ENCODE results near the gene DOCK4.
A peak's percentile ranks its signal among the peaks of the same experiment; 100 is the strongest.

Gene DOCK4

DNA sequence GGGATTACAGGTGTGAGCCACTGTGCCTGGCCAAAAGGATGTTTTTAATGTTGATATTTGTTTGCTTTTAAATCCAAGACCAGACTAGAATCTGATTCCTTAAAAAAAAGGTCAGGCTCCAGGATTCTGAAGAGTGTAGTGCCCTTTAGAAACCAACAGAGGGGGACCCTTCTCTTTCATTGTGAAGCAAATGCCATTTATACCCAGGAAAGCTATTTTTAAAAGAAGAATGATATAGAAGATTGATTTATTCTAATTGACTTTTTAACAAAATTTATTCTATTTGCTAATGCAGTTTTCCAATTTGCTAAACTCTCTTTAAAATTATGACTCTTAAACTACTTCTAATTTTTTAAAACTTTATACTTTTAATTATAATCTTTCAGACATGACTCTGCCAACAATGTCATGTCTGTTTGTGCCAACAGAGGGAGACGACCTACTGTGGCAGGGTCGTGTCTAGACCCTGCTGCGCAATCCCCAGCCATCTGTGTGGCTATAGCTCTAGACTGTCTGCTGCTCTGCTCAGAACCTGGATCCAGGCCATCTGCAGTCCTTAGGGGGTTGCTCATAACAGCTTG is 442.9 kb downstream of the DOCK4 start:
- DNase-seq (ENCODE audit: low spot score): no peak

DNA sequence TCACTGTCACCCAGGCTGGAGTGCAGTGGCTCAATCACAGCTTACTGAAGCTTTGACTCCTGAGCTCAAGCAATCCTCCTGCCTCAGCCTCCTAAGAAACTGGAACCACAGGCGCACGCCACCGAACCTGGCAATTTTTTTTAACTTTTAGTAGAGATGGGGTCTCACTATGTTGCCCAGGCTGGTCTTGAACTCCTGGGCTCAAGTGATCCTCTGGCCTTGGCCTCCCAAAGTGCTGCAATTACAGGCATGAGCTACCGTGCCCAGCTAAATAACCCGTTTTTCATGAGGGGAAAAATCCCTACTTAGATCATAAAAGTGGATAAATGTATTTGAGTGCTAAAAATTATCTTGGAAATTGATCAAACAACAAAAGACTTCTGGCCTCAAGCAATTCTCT is 443.4 kb downstream of the DOCK4 start:
- DNase-seq (ENCODE audit: low spot score): no peak

- DNase-seq (ENCODE audit: low spot score): no peak
Measured at GRCh38 chr7:111762211-111762610, 444.0 kb downstream of the DOCK4 start.

DNA sequence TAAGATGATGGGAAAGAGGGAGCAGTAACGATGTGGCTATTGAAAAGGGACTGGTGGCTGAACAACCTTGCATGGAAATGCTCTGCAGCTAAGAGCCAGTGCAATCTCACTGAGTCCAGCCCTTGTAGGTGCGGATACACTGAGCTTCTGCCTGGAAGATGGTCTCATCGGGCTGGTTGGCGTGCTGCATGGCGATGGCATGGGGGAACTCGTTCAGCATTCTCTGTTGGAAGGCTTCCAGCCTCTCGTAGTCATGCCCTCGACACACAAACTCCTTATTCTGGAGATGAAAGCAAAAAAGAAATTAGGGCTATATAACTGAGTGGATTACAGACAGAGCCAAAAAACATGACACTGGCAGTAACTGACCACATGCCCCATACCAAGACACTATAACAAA is 446.2 kb downstream of the DOCK4 start:
- no peak for DNase-seq (ENCODE audit: low spot score)

DNA sequence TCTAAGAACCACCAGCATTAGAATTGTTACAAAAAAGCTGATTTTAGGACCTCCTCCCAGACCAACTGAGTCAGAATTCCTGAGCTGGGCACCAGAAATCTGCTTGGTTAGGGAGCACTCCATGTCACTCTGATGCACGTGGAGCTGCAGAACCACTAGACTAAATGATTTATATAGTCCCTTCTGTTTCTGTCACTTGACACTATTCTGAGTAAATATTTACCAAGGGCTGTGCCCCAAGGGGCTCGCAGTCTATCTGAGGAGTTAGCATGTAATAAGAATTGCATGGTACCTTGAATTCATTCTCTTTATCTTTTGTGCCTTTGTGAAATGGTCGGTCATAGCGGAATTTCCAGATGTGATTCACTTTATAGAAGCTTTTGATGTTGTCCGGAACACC is 447.9 kb downstream of the DOCK4 start:
- DNase-seq (ENCODE audit: low spot score): no peak

GRCh38 chr7:111756687-111757178 is 449.5 kb downstream of the DOCK4 start:
- DNase-seq (ENCODE audit: low spot score): no peak

DNA sequence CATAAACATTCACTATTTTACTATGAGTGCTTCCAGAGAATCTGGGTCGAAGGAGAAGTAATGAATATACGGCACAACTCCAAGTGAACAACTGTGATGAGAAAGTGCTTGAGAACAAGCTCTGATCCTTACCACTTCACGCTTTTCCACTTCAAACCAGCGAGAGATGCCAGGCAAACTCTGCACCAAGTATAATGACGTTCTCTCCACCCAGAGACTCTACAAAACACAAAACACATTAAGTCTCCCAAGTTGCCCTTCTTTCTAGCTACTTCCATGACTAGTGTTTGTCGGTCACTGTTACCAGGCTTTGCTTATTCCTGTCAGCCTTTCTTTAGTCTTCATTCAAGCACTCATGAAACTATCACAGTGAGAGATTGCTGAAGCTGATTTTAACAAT is 450.8 kb downstream of the DOCK4 start:
- no peak for DNase-seq (ENCODE audit: low spot score)

DNA sequence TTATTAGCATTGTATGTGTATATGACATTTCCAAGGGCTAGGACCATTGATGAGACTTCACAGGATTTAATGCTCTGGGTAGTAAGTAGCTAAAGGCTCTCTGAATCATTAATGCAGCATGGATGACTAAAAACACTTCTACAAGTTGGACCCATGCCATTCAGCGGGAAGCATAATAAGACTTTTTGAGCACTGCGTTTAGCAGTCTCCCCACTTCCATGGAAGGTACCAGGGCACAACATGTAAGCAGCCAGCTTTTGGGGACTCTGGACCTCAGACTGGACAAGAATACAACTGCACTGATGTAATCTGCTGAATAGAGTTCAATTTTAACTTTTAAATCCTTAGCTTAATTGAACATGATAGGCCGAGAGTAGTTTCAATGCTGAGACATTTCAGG is 452.2 kb downstream of the DOCK4 start:
- no peak for DNase-seq (ENCODE audit: low spot score)

GRCh38 chr7:111752022-111752582 is 454.1 kb downstream of the DOCK4 start:
- DNase-seq (ENCODE audit: low spot score): peak; percentile 47

GRCh38 chr7:111750878-111751277 is 455.3 kb downstream of the DOCK4 start:
- DNase-seq (ENCODE audit: low spot score): no peak

DNA sequence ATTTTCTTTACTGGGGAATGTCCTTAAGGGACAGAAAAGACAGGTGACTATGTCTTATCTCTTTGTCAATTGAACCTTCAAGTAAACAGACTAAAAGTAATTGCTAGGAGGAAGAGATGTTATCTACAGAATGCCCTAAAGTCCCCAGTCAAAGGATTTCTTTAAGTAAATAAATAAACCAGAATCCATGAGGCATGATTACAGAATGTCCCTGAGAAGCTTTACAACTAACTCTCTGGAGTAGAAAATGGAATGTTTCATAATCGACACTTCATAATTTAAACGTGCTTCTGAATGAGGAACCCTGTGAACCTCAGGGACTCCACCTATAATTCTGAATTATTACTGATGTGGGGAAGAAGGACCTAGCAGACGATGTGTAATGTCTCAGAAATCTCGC is 456.0 kb downstream of the DOCK4 start:
- DNase-seq (ENCODE audit: low spot score): no peak

DNA sequence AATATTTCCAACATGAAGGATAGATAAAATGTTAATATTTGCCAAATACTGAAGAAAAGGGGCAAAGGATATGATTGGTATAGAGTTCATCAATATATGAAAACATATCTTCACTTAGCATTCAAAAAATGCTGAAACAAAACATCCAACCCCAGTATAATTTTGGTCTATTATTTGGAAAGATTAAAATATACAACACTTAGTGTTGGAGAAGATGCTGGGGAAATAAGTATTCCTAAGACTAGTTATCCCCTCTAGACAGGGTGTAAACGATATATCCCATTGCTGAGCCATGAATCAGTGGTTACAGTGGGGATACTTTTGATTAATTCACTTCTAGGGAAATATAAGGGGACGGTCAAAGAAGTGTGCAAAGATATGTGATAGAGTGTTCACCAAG is 456.6 kb downstream of the DOCK4 start:
- no peak for DNase-seq (ENCODE audit: low spot score)

GRCh38 chr7:111747718-111748117 is 458.5 kb downstream of the DOCK4 start:
- DNase-seq (ENCODE audit: low spot score): no peak

GRCh38 chr7:111746950-111747349 is 459.2 kb downstream of the DOCK4 start:
- DNase-seq (ENCODE audit: low spot score): no peak

GRCh38 chr7:111744501-111745155 is 461.6 kb downstream of the DOCK4 start:
- no peak for DNase-seq (ENCODE audit: low spot score)

DNA sequence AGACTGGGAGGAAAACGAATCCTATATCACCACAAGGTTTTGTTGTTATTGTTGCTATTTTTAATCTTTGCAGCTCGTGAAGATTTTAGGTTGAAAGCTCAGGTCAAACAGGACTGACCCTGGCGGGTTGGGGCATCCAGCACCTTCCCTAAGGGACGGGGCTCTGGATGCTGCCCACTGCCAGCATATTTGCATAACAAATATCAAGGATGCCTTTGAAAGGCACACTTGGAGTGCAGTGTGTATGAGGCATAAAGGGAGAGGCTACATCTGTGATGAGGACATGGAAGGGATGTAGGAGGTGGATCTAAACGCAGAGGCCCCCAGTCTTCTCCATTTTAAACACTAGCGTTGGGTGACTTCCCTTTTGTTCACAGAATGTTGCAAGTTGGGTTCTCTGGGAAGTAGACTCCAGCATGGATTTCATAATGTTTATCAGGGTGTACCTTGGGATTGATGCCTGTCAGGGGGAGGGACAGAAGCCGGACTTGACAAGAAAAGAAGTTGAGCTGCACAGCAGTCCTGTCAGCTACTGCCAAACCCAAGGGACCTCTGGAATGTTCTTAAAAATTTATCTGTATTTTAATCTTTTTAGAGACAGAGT is 462.9 kb downstream of the DOCK4 start:
- DNase-seq (ENCODE audit: low spot score): no peak

GRCh38 chr7:111741811-111742240 is 464.4 kb downstream of the DOCK4 start:
- peak; percentile 64 for DNase-seq (ENCODE audit: low spot score)

- DNase-seq (ENCODE audit: low spot score): no peak
Measured at GRCh38 chr7:111740942-111741341, 465.3 kb downstream of the DOCK4 start.

DNA sequence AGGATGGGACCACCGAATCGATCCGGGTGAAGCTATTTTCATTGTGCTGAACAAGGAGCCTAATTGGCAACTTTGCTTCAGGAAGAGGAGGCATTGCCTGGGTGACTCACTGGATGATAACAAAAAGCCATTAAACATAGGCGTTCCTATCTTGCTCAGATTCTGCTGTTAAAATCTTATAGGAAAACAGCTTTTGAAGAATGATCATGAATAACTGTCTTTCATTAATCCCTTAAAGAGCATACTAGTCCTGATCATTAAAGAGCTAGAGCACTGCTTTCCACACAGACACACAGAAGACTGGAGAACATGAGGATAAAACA is 469.7 kb downstream of the DOCK4 start:
- DNase-seq (ENCODE audit: low spot score): no peak

DNA sequence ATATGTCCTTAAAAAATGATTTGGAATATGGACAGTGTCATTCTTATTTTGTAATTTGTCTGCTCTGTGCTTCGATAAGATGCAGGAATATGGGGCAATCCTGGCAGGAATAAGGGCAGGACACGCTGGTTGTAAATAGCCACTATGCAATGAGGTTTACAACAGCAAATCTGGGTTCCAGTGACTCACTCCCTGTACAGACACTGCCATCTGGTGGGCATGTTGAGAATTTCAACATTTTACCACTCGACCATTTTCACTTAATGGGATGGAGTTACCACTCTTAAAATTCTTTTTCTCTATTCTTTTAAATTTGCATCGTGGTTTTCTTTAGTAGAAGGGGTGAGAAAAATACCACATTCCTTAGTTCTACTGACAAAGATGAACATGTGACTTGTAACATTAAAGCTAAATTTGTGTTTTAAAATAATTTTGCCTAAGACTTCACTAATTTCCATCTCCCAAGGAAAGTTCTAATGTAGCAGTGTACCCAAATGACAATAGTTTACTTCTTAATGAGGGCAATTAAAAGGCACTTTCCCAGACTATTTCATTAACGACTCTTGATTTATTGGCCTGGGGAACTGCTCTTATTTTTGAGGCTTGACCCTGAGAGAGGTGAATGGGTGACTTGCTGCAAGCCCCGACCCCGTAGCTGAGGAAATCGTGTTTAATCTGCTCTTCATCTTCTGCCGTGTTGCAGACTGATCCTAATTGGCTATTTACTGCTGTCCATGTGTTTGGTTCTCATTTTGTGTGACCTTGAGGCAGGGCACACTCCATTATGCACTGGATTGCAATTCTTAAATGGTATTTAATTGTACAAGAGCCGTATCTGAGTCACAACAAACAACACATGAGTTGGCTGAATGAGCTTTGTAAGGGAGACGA is 470.3 kb downstream of the DOCK4 start:
- DNase-seq (ENCODE audit: low spot score): peak; percentile 47

DNA sequence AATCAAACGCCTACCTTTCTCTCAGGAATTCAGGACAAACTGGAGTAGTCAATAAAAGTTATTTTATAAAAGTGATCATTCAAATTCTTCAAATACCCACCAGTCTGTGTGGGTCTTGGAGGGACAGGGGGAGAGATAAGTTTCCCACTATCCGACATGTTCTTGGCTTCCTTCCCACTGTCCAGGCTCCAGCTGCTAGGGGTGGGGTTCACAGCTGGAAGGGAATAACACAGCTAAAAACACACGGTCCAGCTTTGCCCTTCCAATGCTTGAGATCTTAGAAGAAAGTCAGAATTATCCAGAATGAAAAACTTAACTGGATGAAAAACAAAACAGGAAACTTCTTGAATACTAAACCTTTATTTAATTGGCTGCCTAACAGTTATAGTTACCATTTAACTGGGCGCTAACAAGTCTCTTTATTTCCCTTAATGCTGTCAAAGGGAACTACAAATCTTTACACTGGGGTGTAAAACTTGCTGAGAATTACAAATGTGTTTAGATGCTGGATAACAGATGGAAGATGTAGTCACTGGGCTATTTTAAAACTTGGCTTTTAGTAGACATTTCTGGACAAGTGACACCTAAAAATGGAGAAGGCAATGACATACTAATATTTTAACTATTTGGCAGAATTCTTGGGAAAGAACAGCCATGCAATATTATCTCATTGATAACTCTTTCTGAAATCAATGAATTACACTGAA is 471.1 kb downstream of the DOCK4 start:
- DNase-seq (ENCODE audit: low spot score): no peak

DNA sequence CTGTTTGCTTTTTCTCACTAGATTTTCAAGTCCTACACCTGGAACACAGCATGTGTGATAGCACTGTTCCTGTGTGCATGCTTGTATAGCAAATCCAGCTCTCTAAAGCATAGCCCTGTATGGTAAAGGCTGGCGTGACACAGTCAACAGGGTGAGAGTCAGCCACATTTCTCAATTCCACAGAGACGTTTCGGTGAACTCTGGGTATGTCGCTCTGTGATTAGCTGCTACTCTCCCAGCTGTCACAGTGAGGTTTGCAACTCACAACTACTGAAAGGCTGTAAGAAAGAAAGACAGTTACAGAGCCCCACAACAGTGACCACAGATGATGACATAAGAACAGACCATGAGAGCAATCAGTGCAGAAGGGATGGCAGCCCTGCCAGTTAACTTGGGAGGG is 473.3 kb downstream of the DOCK4 start:
- no peak for DNase-seq (ENCODE audit: low spot score)
